ENCODE measurements around the gene MIF4GD.

MIF4GD gene

DNA sequence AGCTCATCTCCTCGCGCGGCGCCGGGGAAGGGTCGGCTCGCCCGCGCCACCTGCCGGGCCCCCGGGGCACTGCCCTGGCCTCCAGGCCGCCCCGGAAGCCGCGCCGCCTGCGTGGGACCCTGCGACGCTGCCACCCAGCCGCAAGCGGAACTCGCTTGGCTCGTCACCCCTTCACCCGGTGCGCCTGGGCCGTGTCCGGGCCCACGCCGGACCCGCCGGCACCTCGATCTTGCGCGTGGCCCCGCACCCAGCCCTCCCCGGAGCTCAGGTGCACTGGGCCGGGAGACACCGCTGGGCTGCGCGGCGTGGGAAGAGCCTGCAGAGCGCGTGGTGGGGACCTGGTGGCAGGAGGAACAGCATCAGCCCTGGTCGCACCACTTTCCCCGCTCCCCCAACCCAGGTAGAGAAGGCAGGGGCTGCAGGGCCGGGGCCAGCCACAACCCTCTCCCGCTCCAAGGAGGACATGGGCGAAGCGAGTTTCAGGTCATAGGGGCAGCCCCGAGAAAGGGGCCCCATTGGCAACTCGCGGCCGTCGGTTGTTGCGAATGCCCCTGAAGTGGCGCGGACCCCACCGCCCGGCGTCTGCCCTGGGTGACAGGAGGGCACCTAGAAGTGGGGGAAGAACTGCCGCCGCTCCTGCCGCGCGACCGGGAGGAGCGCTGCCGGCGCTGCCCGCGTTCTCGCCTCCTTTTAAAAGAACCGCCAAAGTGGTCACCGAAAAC, 363 bp upstream of the MIF4GD start:
- Histone ChIP-seq H3K36me3 (ENCODE audit: control insufficient read depth, insufficient read depth, low read length) (no peaks in the 10 kb centered on the region), H3K9ac (peak overlapping the region; percentile 80), H3K4me3 (ENCODE audit: low read depth, low read length) (peak overlapping the region; percentile 67), H2AFZ (peak overlapping the region; percentile 100), H3K4me1 (peaks cover 19% of the 10 kb centered on the region), H3K4me2 (ENCODE audit: low read length) (peak overlapping the region; percentile 99), H3K9me3 (ENCODE audit: control insufficient read depth, low read length) (no peaks in the 10 kb centered on the region), H3K27ac (peak overlapping the region; percentile 66), H3K27me3 (ENCODE audit: control insufficient read depth, insufficient read depth, low read length) (no peaks in the 10 kb centered on the region), H3K79me2 (no peaks in the 10 kb centered on the region)
- TF ChIP-seq, protein P1, sequence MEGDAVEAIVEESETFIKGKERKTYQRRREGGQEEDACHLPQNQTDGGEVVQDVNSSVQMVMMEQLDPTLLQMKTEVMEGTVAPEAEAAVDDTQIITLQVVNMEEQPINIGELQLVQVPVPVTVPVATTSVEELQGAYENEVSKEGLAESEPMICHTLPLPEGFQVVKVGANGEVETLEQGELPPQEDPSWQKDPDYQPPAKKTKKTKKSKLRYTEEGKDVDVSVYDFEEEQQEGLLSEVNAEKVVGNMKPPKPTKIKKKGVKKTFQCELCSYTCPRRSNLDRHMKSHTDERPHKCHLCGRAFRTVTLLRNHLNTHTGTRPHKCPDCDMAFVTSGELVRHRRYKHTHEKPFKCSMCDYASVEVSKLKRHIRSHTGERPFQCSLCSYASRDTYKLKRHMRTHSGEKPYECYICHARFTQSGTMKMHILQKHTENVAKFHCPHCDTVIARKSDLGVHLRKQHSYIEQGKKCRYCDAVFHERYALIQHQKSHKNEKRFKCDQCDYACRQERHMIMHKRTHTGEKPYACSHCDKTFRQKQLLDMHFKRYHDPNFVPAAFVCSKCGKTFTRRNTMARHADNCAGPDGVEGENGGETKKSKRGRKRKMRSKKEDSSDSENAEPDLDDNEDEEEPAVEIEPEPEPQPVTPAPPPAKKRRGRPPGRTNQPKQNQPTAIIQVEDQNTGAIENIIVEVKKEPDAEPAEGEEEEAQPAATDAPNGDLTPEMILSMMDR (IDR thresholded peaks at IDR 0.05) = peak; percentile 56

DNA sequence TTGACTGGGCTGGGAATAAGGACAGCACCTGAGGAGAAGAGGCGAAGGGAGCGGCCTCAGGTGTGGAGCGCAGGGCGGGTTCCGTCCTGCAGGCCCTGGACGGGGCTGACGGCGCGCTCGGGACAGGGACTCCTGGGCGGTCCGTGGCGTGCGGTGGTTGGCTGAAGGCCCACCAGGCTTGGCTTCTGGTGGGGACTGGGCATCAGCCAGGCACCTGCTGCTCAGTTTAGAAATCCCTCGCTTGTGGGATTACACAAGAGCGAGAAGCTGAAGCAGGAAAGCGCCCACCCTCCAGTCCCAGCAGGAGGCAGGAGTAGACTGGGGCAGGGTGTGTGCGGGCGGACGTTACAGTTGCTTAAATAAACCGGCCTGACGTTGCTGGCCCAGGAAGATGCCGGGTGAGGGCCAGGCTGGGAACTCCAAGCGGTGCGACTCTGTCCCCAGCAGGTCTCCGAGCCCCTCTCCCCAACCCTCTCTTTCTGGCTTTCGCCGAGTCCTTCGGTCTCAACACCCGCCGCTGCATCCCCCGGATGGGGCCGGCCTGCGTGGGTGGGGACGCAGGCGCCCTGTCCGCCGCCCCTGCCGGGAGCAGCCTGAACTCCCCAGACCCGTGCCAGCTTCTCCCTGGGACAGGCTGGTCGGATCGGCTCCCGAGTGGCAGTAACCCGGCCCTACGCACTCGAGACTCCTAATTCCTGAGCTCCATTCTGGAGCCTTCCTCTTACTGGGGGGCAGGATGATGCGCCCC, 639 bp downstream of the MIF4GD start:
- Histone ChIP-seq H3K9me3 (ENCODE audit: control insufficient read depth, low read length) (no peaks in the 10 kb centered on the region), H3K79me2 (no peaks in the 10 kb centered on the region), H3K4me2 (ENCODE audit: low read length) (peak overlapping the region; percentile 92), H3K4me3 (ENCODE audit: low read depth, low read length) (peak overlapping the region; percentile 76), H3K36me3 (ENCODE audit: control insufficient read depth, insufficient read depth, low read length) (no peaks in the 10 kb centered on the region), H3K4me1 (peaks cover 19% of the 10 kb centered on the region), H3K27me3 (ENCODE audit: control insufficient read depth, insufficient read depth, low read length) (no peaks in the 10 kb centered on the region), H3K9ac (peak overlapping the region; percentile 89), H2AFZ (peak overlapping the region; percentile 99), H3K27ac (peak overlapping the region; percentile 90)
- TF ChIP-seq, protein P1 (IDR thresholded peaks at IDR 0.05) = peak; percentile 24

DNA sequence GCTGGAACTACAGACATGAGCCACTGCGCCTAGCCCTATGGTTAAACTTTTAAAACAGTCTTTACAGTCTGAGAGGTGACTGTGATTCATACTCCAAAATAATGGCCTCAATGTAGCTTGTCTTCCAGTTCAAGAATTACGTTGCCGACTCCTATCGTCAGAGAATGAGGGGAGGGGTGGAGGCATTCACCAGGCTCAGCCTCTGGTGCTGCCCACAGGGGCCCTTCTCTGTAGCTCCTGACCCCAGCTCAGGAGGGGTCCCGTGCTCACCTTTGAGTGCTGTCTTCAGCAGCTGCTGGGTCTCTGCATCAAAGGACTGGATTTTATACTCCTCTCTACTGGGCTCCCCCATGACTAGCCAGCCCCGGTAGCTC, 1.2 kb downstream of the MIF4GD start:
- no peaks in the 10 kb centered on the region for H3K79me2 ChIP-seq
- H3K27me3 ChIP-seq (ENCODE audit: control insufficient read depth, insufficient read depth, low read length) = no peaks in the 10 kb centered on the region

DNA sequence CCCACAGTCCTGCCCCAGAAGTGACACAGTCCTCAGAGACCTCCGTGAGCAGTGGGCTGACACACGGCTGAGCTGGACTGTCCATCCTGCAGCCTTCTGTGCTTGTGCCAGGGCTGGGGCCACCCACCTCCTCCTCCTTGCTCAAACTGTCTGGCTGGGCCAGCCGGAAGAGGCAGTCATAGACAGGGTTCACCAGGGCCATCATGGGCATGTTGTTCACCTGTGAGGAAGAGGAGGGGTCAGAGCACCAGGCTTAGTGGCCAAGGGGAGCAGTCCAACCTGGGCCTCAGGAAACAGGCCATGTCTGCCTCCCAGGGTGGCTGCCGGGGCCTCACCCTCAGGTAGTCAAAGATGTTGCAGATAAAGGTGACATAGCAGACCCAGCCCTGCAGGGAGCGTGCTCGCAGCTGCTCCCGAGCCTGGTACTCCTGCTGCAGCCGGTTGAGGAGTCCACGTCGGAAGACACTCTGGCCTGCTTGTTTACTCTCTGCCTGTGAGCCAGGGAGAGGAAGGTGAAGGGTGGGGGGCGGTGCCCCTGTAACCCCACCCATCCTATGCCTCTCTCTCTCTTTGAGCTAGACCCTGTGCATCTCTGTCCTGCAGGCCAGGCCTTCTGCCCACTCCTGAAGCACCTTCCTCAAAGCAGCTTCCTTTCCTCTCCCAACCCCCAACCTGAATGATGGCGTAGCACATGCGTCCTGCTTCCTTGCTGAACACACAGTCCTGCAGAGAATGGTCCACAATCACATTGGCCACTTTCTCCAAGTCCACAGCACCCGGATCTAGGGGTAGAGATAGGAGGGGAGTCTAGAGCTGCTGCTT, 3.4 kb downstream of the MIF4GD start:
- Histone ChIP-seq H2AFZ (no peak overlapping the region), H3K4me1 (peaks cover 24% of the 10 kb centered on the region), H3K9ac (no peak overlapping the region), H3K79me2 (peaks cover 6% of the 10 kb centered on the region), H3K4me2 (ENCODE audit: low read length) (no peak overlapping the region), H3K27ac (no peak overlapping the region), H3K9me3 (ENCODE audit: control insufficient read depth, low read length) (no peaks in the 10 kb centered on the region), H3K4me3 (ENCODE audit: low read depth, low read length) (no peak overlapping the region), H3K36me3 (ENCODE audit: control insufficient read depth, insufficient read depth, low read length) (no peaks in the 10 kb centered on the region), H3K27me3 (ENCODE audit: control insufficient read depth, insufficient read depth, low read length) (no peaks in the 10 kb centered on the region)
- TF ChIP-seq, protein P1 (IDR thresholded peaks at IDR 0.05) = no peak

More for the DNA sequence above, 1.2 kb downstream of the MIF4GD start:
- Histone ChIP-seq H3K4me2 (ENCODE audit: low read length) (peak overlapping the region; percentile 92), H3K36me3 (ENCODE audit: control insufficient read depth, insufficient read depth, low read length) (no peaks in the 10 kb centered on the region), H3K9me3 (ENCODE audit: control insufficient read depth, low read length) (no peaks in the 10 kb centered on the region), H2AFZ (peak overlapping the region; percentile 99), H3K4me3 (ENCODE audit: low read depth, low read length) (peak overlapping the region; percentile 76), H3K27ac (peak overlapping the region; percentile 90), H3K9ac (peak overlapping the region; percentile 89), H3K4me1 (peaks cover 19% of the 10 kb centered on the region)
- TF ChIP-seq, protein P1 (IDR thresholded peaks at IDR 0.05) = no peak

All from parathyroid adenoma (tissue), 2 donors.